ENCODE data around the gene TOM1L1.
"Not testable (repeated sequence)": the region's sequence is repeated elsewhere in the genome, so short reads cannot be mapped to it uniquely, and the experiment has no call there.

The TOM1L1 gene

DNA sequence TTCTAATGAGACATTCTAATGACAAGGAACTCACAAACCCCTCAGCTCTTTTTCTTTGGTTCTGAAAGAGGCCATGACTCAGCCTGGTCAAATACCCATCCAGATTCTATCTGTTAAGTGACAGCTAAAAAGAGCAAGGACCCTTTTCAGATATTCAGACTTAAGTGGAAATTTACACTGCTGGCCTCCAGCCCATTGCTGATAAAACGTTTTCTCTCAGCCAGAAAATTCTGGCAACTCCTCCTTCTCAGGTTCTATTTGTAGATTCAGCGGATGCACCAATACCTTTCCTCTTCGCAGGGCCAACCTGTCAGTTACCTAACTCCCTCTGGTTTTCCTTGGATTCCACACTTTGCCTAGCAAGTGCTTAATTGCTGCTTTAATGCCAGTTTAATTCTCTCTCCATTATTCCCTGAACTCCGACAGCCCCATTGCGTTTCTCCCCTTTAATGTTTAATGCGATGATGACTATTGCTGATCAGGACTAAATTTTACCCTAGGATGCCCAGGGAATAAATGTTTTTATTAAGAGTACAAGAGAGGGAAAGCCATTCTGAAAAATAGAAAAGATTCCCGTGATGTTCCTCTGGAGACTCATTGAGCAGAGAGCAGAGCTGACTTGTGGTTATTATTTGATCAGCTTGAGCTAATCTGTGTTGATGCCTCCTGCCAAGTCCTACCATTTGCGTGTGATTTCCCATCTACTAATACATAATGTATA is 35.9 kb upstream of the TOM1L1 start:
- TF ChIP-seq, protein P1, sequence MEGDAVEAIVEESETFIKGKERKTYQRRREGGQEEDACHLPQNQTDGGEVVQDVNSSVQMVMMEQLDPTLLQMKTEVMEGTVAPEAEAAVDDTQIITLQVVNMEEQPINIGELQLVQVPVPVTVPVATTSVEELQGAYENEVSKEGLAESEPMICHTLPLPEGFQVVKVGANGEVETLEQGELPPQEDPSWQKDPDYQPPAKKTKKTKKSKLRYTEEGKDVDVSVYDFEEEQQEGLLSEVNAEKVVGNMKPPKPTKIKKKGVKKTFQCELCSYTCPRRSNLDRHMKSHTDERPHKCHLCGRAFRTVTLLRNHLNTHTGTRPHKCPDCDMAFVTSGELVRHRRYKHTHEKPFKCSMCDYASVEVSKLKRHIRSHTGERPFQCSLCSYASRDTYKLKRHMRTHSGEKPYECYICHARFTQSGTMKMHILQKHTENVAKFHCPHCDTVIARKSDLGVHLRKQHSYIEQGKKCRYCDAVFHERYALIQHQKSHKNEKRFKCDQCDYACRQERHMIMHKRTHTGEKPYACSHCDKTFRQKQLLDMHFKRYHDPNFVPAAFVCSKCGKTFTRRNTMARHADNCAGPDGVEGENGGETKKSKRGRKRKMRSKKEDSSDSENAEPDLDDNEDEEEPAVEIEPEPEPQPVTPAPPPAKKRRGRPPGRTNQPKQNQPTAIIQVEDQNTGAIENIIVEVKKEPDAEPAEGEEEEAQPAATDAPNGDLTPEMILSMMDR (IDR thresholded peaks at IDR 0.05; ENCODE audit: low read depth, low read length): no peak
- DNase-seq (ENCODE audit: extremely low read depth, low read depth): no peak

DNA sequence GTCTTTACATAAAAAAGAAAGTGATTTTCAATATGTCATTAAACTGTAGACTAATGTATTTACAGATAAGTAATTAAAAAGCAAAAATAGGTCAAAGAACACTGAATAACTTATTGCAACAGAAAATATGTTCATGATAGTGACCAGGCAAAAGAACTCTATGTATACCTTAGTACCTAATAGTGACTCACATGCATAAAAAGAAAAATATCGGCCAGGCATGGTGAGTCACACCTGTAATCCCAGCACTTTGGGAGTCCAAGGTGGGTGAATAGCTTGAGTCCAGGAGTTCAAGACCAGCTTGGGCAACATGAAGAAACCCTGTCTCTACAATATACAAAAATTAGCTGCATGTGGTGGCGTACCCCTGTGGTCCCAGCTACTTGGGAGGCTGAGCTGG is 33.0 kb upstream of the TOM1L1 start:
- TF ChIP-seq, protein P1 (IDR thresholded peaks at IDR 0.05; ENCODE audit: low read depth, low read length): no peak
- no peak for DNase-seq (ENCODE audit: extremely low read depth, low read depth)

DNA sequence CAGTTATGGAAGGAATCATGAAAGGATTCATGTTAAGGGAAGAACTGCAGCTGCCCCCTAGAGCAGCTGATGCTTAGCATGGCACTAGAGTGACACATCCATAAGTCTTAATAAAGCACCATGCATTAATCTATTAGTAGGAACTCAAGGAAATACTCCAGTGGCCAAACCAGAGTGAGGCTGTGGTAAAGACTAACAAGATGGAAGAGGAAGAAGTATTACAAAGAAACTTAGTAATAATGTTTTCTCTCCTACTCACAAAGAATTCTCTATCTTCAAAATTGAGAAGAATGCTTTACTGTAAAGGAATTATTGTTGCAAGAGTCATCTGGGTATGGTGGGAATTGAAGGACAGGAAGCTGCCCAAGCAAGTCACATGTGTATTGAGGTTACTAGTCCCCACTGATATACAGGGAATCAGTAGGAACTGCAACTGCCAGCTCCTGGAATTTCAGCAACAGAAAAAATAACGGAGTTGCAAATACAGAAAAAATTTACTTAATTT is 29.9 kb upstream of the TOM1L1 start:
- TF ChIP-seq, protein P1 (IDR thresholded peaks at IDR 0.05; ENCODE audit: low read depth, low read length): no peak
- no peak for DNase-seq (ENCODE audit: extremely low read depth, low read depth)

DNA sequence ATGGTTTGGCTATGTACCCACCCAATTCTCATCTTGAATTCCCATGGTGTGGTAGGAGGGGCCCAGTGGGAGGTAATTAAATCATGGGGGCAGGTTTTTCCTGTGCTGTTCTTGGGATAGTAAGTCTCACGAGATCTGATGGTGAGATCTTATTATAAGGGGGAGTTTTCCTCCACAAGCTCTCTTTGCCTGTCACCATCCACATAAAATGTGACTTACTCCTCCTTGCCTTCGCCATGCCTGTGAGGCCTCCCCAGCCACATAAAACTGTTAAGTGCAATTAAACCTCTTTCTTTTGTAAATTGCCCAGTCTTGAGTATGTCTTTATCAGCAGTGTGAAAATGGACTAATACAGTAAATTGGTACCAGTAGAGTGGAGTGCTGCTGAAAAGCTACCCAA is 24.7 kb upstream of the TOM1L1 start:
- DNase-seq (ENCODE audit: extremely low read depth, low read depth): not testable (repeated sequence)

DNA sequence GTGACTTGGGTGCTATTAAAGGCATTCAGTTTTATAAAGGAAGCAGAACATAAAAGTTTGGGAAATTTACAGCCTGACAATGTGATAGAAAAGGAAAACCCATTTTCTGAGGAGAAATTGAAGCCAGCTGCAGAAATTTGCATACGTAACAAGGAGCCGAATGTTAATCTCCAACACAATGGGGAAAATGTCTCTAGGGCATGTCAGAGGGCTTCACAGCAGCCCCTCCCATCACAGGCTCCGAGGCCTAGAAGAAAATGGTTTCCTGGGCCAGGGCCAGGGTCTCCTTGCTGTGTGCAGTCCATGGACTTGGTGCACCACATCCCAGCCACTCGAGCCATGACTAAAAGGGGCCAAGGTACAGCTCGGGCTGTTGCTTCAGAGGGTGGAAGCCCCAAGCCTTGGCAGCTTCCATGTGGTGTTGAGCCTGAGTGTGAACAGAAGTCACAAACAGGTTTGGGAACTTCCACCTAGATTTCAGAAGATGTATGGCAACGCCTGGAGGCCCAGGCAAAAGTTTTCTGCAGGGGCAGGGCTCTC is 23.9 kb upstream of the TOM1L1 start:
- TF ChIP-seq, protein P1 (IDR thresholded peaks at IDR 0.05; ENCODE audit: low read depth, low read length): no peak
- DNase-seq (ENCODE audit: extremely low read depth, low read depth): no peak

DNA sequence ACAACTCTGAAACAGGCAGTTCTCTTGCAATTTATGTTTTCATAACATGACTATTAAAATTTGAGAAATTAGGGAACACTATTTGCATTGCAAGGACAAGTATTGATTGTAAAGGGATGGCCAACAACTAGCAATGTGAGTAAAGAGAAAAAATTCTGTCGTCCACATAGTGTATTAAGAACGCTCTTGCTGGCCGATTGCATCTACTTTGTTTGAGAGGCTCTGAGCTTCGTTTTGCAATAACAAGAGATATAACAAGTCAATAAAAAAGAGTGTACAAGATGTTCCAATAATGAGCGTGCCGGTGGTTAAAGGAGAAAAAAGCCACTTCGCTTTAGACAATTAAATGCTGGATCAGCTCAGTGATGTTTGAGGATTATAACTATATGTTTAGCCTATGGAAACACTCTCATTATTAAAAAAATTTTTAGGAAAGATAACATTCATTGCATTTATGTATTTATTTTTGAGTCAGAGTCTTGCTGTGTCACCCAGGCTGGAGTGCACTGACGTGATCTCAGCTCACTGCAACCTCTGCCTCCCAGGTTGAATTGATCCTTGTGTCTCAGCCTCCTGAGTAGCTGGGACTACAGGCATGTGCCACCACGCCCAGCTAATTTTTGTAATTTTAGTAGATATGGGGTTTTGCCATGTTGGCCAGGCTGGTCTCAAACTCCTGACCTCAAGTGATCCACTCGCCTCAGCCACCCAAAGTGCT is 19.2 kb upstream of the TOM1L1 start:
- TF ChIP-seq, protein P1 (IDR thresholded peaks at IDR 0.05; ENCODE audit: low read depth, low read length): no peak
- no peak for DNase-seq (ENCODE audit: extremely low read depth, low read depth)

DNA sequence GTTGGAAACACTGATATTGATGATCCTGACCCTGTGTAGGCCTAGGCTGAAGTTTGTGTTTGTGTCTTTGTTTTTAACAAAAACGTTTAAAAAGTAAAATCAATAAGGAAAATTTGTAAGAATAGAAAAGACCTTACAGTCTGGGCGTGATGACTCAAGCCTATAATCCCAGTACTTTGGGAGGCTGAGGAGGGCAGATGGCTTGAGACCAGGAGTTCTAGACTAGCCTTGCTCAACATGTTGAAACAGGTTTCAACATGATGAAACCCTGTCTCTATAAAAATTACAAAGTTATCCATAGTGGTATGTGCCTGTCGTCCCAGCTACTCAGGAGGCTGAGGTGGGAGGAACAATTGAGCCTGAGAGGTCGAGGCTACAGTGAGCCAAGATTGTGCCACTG is 18.3 kb upstream of the TOM1L1 start:
- TF ChIP-seq, protein P1 (IDR thresholded peaks at IDR 0.05; ENCODE audit: low read depth, low read length): no peak
- no peak for DNase-seq (ENCODE audit: extremely low read depth, low read depth)
